Stimulated activated CD8-positive, alpha-beta memory T cell treated with anti-CD3 and anti-CD28 coated beads, Interleukin-12 subunit alpha, Interleukin-12 subunit beta, amount 100 ng/mL, for 4 hours (primary cell): ENCODE measurements around the gene WIPF1.

Experiments
- DNase-seq: peaks from one replicate; pipeline ENCODE4 v3.0.0-alpha.2; 2020; ENCODE audit warnings: low read depth

WIPF1 gene

DNA sequence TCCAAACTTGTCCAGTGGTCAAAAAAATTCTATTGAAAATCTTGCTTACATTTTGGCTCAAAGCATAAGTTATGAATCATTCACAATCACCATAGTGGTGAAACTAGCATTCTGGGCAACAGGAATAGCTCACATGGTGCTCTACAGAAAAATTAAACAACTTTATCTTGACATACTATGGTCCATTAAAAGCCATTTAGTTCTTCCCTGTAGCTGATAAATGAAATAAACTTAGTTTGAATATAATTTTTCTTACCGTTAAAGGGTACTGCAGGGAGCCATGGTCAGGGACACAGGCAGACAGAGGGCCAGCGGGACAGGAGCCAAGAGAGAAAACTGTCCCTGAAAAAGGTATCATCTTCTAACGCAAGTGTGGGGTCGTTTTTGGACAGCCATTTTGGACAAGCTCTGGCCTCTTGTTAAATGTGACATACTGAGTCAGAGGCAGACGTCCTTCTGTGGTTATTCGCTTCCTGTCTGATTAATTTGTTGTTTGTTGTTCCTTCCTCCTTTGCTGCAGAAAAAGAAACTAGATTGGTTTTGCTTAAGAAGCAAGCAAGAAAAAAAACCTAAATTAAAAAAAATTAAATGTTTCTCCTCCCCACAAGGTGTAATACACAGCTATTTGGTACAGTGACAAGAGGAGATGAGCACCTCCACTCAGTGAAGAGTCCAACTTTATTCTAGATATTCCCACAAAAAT, at the start of gene WIPF1:
TSS of gene WIPF1 (minus strand) at position 460 of the 703 bp plus-strand sequence. CDS start 12,231 bp downstream, outside the sequence.
- peak; percentile 30 for DNase-seq

GRCh38 chr2:174645296-174645695, 47.7 kb upstream of the WIPF1 start:
- no peak for DNase-seq

DNA sequence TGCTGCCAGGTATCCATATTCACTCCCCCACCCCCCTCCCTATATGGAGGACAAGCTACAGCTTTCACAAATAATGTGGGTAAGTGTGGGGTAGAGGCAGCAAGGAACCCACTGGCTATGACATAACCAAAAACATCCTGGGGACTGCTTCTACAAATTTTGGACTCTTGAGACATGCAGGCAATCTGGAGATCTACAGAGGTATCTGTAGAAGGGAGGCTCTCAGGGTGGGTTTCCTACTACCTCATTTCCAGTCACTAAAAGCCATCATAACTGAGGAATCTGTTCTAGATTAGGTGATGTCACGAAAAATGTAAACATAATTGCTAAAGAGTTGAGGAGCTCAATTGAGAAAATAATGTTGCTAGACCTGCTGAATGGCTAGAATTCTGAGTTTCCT, 46.8 kb upstream of the WIPF1 start:
- no peak for DNase-seq

GRCh38 chr2:174643356-174643755, 45.8 kb upstream of the WIPF1 start:
- no peak for DNase-seq

DNA sequence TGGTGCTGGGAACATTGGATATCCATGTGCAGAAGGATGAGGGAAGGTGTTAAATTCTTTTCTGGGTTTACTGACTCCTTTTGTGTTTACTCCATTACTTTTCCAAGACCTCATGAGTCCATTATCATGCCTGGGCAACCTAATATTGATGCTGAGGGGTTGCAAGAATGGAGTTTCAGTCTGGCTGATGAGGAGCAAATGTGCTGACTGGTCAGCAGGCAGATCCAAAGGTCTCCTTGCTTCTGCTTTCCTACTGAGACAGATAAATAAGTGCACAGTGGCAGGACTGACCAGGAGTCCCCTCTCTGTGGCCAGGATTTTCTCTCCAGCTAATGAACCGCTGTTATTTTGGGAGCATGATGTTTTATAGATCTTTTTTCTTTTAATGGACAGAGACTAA, 43.6 kb upstream of the WIPF1 start:
- DNase-seq, result no peak

DNA sequence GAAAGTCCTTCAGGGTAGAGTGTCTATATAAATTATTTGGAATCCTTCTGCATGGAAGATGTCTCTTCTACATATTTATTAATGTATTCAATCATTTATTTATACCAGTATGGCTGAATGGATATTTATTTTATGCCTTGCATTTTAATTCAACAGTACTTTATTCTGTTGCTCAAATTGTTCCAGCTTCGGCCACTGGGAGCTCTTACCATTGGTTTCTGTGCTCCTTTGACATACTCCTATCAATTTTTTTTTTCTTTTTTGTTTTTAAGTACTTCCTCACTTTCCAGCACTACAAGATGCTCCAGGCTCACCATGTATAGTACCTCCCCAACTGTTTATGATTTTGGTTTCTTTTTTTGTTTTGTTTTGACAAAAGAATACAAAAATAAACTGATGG, 39.4 kb upstream of the WIPF1 start:
- DNase-seq, result no peak

GRCh38 chr2:174635776-174636404, 38.3 kb upstream of the WIPF1 start:
- DNase-seq, result no peak

- DNase-seq, result no peak
These were observed 37.5 kb upstream of the WIPF1 start for GRCh38 chr2:174635015-174635593.

GRCh38 chr2:174634130-174635014, 36.8 kb upstream of the WIPF1 start:
- peak; percentile 19 for DNase-seq

DNA sequence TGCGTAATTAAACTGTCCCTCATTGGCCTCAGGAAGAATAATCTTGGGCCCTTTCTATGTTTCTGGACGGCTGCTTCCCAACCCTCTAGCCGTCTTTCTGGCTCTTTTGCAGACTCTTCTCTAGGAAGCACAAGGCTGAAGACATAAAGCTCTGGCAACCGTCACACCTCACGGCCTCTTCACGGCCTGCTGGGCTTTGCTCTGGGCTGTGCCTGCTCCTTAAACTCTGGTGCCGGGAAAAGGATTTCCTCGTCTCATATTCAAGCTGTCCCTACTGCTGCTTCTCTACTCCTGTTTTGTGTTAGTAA, 36.0 kb upstream of the WIPF1 start:
- no peak for DNase-seq

DNA sequence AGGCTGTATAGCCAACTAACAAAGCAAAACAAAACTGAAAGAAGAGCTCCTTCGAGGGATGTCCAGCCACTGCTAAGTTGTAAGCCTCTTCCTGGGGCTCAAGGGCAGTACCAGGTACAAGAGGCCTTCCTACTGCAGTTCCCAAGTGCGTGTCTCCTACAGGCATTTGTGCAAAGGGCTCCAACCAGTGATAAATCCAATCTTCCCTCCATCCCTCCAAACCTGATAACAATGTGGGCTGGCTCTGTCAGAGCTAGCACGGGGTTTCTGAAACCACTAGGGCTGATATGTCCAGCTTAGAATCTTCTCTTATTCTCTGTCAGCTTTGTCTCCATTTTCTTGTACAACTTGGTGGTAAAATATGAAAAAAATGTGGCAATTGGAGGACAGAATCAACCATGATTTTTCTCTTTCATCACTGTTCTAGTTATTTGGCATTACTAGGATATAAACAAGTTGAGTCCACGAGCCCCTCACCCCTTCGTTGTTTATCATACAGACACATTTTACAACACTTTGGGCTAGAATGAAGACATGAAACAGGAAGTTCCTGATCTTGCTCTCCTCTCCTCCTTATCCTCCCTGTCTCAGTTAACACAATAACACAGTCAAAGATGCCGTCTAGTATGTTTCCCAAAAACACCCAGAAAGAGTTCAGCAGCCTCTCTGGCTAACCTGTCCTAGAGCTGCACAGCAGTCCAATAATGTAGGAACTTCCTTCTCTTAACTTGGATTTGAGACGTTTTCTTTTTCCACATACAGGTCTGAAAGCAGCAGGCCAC, 35.4 kb upstream of the WIPF1 start:
- no peak for DNase-seq

- DNase-seq, result no peak
These were observed 33.7 kb upstream of the WIPF1 start for GRCh38 chr2:174631009-174631981.

GRCh38 chr2:174630107-174630506, 32.5 kb upstream of the WIPF1 start:
- DNase-seq, result no peak

DNA sequence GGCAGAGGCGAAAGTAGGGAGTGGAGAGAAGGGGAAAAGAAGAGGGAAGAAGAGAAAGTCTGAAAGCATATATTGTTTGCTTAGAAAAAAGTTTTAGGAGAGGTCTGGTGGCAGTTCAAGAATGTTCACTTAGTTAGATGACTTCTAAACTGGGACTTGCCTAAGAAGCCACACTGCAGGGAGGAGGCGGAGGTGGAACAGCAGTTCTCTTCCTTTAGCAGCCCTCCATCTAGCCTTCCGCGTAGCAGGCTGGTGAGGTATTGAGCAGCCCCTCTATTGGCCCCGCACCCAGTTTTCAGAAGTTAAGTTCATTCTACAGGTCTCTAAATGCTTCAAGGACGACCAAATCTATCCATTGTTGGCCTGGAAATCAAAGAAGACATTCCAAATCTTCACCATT, 31.9 kb upstream of the WIPF1 start:
- no peak for DNase-seq

DNA sequence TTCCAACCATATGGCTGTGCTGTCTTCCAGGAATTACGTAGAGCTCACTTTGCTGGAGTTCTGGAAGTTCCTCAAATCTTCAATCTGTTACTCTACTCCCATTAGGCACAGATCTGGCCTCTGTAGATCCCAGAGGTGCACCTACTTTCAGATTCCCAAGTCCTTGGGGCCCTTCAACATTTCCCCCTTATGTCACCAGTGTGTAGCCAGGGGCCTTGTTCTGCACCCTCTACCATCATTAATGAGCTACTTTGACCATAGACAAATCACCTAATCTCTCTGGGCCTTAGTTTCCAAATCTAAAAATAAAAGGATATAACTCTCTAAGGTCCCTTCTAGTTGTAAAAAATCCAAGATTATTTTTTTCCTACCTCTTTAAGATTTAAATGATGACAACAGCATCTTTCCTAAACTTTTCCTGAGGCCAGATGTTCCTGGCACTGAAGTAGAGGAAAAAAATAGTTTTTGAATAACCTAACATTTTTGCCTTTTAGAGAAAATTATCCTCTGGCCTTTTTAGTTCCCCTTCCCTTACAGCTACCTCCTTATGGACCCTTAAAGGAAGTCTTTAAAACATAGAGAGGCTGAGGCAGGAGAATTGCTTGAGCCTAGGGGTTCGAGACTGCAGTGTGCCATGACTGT, 31.0 kb upstream of the WIPF1 start:
- DNase-seq, result no peak

DNA sequence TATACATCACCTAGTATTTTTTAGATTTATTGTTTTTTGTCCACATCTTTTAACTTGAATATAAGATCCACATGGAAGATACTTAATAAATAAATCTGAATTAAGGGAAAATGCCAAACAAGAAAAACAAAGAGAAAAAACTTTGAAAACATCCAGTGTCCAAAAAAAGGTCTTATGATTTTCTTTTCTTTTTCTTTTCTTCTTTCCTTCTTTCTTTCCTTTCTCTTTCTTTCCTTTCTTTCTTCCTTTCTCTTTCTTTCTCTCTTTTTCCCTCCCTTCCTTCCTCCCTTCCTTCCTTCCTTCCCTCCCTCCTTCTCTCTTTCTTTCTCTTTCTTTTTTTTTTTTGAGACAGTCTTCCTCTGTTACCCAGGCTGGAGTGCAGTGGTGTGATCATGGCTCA, 29.6 kb upstream of the WIPF1 start:
- DNase-seq, result no peak

GRCh38 chr2:174624895-174625430, 27.4 kb upstream of the WIPF1 start:
- no peak for DNase-seq

GRCh38 chr2:174623690-174624089, 26.1 kb upstream of the WIPF1 start:
- DNase-seq, result no peak

DNA sequence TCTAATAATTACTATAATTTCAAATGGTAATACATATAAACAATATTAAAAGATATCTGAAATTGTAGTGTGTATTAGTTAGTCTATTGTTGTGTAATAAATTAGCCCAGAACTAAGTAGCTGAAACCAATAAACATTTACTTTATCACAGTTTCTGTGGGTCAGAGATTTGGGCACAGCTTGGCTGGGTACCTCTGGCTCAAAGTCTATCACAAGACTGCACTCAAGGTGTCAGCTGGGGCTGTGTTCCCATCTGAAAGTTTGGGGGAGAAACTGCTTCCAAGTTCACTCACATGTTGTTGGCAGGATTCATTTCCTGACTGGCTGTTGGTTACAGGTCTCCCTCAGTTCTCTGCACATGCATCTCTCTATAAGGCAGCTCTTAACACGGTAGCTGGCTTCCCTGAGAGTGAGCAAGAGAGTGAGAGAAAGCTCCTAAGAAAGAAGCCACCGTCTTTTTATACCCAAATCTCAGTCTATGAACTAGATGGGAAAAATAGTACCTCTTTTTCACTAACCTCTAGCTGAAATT, 25.6 kb upstream of the WIPF1 start:
- DNase-seq, result no peak

- no peak for DNase-seq
These were observed 23.7 kb upstream of the WIPF1 start for GRCh38 chr2:174621323-174621722.
